Measurements from ENCODE around the gene ADAM17.

Gene ADAM17

GRCh38 chr2:9582624-9583023 is 27.0 kb upstream of the ADAM17 start:
- ChIA-PET CTCF (no interaction called here), POLR2A (interaction anchor here (0.7 kb wide), 1 partner anchor 28 kb away, joined by 4 read pairs; no protein-coding TSS in a partner anchor)
- no peak for TF ChIP-seq CTBP1 (IDR thresholded peaks at IDR 0.05; ENCODE audit: borderline replicate concordance)
- no peak for TF ChIP-seq LEF1 (IDR thresholded peaks at IDR 0.05; ENCODE audit: borderline replicate concordance)
- TF ChIP-seq SUZ12 (IDR thresholded peaks at IDR 0.05), result no peak
- TF ChIP-seq NFRKB (IDR thresholded peaks at IDR 0.05), result no peak
- TF ChIP-seq ARNT (IDR thresholded peaks at IDR 0.05), result no peak
- TF ChIP-seq BHLHE40 (IDR thresholded peaks at IDR 0.05; ENCODE audit: borderline replicate concordance), result no peak
- no peak for TF ChIP-seq ELF4 (IDR thresholded peaks at IDR 0.05)
- TF ChIP-seq HDGF (IDR thresholded peaks at IDR 0.05; ENCODE audit: borderline replicate concordance), result no peak
- no peak for TF ChIP-seq FOXK2 (IDR thresholded peaks at IDR 0.05)
- no peak for DNase-seq (ENCODE audit: extremely low spot score)

- CTCF ChIA-PET, result no interaction called here
- TF ChIP-seq ELF4 (IDR thresholded peaks at IDR 0.05) (no peak), TARDBP (IDR thresholded peaks at IDR 0.05) (no peak)
- POLR2A ChIA-PET, result no interaction called here
- no peak for DNase-seq (ENCODE audit: extremely low spot score)
Observed at GRCh38 chr2:9578467-9579235, 23.0 kb upstream of the ADAM17 start.

- POLR2A ChIA-PET, result no interaction called here
- no peak for DNase-seq (ENCODE audit: extremely low spot score)
- TF ChIP-seq CTBP1 (IDR thresholded peaks at IDR 0.05; ENCODE audit: borderline replicate concordance) (no peak), SP1 (IDR thresholded peaks at IDR 0.05) (no peak), FOXM1 (IDR thresholded peaks at IDR 0.05; ENCODE audit: borderline replicate concordance) (no peak), FOXA1 (IDR thresholded peaks at IDR 0.05) (no peak), BHLHE40 (IDR thresholded peaks at IDR 0.05; ENCODE audit: borderline replicate concordance) (no peak), NFRKB (IDR thresholded peaks at IDR 0.05) (no peak), SUZ12 (IDR thresholded peaks at IDR 0.05) (no peak), L3MBTL2 (conservative IDR thresholded peaks at IDR 0.05) (no peak), TARDBP (IDR thresholded peaks at IDR 0.05) (no peak), LEF1 (IDR thresholded peaks at IDR 0.05; ENCODE audit: borderline replicate concordance) (no peak), FOXK2 (IDR thresholded peaks at IDR 0.05) (no peak), ZNF384 (IDR thresholded peaks at IDR 0.05) (no peak)
- TF ChIP-seq, protein P1, sequence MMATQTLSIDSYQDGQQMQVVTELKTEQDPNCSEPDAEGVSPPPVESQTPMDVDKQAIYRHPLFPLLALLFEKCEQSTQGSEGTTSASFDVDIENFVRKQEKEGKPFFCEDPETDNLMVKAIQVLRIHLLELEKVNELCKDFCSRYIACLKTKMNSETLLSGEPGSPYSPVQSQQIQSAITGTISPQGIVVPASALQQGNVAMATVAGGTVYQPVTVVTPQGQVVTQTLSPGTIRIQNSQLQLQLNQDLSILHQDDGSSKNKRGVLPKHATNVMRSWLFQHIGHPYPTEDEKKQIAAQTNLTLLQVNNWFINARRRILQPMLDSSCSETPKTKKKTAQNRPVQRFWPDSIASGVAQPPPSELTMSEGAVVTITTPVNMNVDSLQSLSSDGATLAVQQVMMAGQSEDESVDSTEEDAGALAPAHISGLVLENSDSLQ (IDR thresholded peaks at IDR 0.05), result no peak
- CTCF ChIA-PET, result no interaction called here
Observed at GRCh38 chr2:9574331-9574730, 18.7 kb upstream of the ADAM17 start.

DNA sequence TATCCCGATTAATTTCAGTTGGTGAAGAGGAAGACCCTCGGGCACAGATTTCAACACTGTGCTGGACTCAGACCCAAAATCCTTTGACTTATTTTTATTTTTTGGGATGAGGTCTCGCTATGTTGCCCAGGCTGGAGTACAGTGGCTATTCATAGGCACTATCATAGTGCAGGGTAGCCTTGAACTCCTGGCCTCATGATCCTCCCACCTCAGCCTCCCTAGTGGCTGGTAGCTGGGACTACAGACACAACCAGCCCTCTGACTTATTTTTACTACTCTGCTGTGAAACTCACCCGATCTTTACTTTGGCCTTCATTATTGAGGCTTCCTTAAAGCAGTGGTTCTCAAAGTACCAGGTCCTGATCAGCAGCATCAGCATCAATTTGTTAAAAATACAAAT is 18.2 kb upstream of the ADAM17 start:
- CTCF ChIA-PET, result no interaction called here
- POLR2A ChIA-PET, result no interaction called here

GRCh38 chr2:9573013-9573720 is 17.5 kb upstream of the ADAM17 start:
- DNase-seq (ENCODE audit: extremely low spot score), result no peak
- CTCF ChIA-PET, result interaction anchor here (0.6 kb wide), 1 partner anchor 14 kb away, joined by 5 read pairs; no protein-coding TSS in a partner anchor
- TF ChIP-seq FOXM1 (IDR thresholded peaks at IDR 0.05; ENCODE audit: borderline replicate concordance), result no peak
- TF ChIP-seq HDGF (IDR thresholded peaks at IDR 0.05; ENCODE audit: borderline replicate concordance), result no peak
- no peak for TF ChIP-seq SUZ12 (IDR thresholded peaks at IDR 0.05)
- TF ChIP-seq FOXK2 (IDR thresholded peaks at IDR 0.05), result no peak
- TF ChIP-seq NFRKB (IDR thresholded peaks at IDR 0.05), result no peak
- TF ChIP-seq LEF1 (IDR thresholded peaks at IDR 0.05; ENCODE audit: borderline replicate concordance), result no peak
- TF ChIP-seq CTBP1 (IDR thresholded peaks at IDR 0.05; ENCODE audit: borderline replicate concordance), result no peak
- no peak for TF ChIP-seq ARNT (IDR thresholded peaks at IDR 0.05)
- TF ChIP-seq L3MBTL2 (conservative IDR thresholded peaks at IDR 0.05), result no peak
- TF ChIP-seq ZNF384 (IDR thresholded peaks at IDR 0.05), result no peak
- TF ChIP-seq FOXA1 (IDR thresholded peaks at IDR 0.05), result no peak
- TF ChIP-seq ELF4 (IDR thresholded peaks at IDR 0.05), result no peak
- no peak for TF ChIP-seq SP1 (IDR thresholded peaks at IDR 0.05)
- TF ChIP-seq BHLHE40 (IDR thresholded peaks at IDR 0.05; ENCODE audit: borderline replicate concordance), result no peak
- TF ChIP-seq, protein P1 (IDR thresholded peaks at IDR 0.05), result no peak
- no peak for TF ChIP-seq TARDBP (IDR thresholded peaks at IDR 0.05)
- POLR2A ChIA-PET, result no interaction called here

More for the DNA sequence above, 18.2 kb upstream of the ADAM17 start:
- TF ChIP-seq BHLHE40 (IDR thresholded peaks at IDR 0.05; ENCODE audit: borderline replicate concordance) (no peak), FOXM1 (IDR thresholded peaks at IDR 0.05; ENCODE audit: borderline replicate concordance) (no peak), L3MBTL2 (conservative IDR thresholded peaks at IDR 0.05) (no peak)
- DNase-seq (ENCODE audit: extremely low spot score), result no peak

DNA sequence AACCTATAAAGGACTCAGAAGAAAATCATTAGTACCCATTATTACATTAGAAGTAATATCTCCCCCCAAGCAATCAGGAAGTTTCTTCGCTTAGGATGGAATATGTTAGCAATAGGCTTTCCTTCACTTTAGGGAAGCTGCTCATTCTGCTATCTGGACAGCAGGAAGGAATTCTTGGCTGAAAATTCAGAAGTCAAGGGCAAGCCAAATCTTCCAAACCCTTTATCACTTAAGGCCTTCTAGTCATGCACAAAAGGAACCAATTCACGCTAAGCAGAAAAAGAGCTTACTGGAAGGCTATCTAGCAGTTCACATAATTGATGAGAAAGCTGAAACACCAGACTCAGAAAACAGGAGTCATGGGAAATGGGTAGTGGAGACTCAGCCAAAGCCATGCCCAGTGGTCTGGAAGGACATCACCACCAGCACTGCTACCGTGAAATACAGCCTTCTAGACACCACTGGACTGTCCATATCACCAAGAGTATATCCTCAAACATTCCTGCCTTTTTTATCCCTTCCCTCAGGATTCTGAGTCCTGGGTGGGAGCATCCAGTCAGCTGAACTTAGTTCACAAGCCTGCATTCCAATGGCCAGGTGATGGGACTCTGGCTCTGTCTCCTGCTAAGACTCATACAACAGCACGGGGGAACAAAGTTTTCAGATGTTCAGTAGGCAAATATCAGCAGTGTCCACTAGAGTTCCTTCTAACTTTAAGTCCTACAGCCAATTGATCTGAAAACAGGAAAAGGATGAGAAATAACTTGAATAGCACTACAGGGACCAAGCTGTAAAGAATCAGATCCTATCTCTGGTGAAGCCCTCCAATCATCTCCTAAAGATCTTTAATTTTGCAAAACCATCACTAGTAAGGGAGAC is 14.8 kb upstream of the ADAM17 start:
- ChIA-PET CTCF (interaction anchor here (1.3 kb wide), 1 partner anchor 11 kb away, joined by 3 read pairs; no protein-coding TSS in a partner anchor), POLR2A (interaction anchor here (1.2 kb wide), 1 partner anchor 15 kb away, joined by 6 read pairs; the partner anchor contains the start of gene ADAM17)
- no peak for DNase-seq (ENCODE audit: extremely low spot score)
- TF ChIP-seq NFRKB (IDR thresholded peaks at IDR 0.05) (no peak), FOXK2 (IDR thresholded peaks at IDR 0.05) (no peak)

All from HEK293T (cell line).